ENCODE data around the gene GPRC5D. TPM values are rescaled to one million over a fixed set of nuclear protein-coding genes. Genes with fewer than 3 reads are reported as not detected.
A peak's percentile ranks its signal among the peaks of the same experiment; 100 is the strongest.

GPRC5D gene
- total and polyA plus RNA-seq, 9 donors = 0.21 to 0.81 (median 0.40) TPM; not detected in 2

DNA sequence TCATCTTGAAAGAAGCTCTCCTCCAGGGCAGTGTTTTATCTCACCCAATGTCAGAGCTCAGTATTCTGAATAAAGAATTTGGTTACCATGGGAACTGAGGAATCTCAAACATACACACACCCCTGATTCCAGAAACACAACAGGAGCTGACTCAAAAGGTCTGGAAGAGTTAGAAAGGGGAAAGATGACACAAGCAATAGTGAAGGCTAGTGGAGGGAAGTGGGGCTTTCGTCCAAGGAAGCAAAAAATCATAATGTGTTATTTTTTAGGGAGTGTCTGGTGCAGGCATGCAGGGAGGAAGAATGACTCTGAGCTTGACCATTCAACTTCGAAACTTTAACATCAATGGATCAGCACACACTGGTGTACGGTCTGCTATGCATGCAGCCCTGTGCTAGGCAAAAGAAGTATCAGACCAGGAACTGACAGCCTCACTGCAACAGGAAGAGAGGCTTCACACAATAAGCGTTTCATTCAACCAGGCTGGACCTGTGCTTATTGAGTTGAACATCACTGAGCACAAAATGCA is 27.8 kb upstream of the GPRC5D start:
- H3K36me3 ChIP-seq (ENCODE audit: control insufficient read depth, insufficient read depth, low read length) = peaks cover 16% of the 10 kb centered on the region
- no peaks in the 10 kb centered on the region for H3K27me3 ChIP-seq (ENCODE audit: control insufficient read depth, insufficient read depth, low read length)
- H3K9me3 ChIP-seq (replicated peaks; ENCODE audit: control insufficient read depth, low read depth, low read length) = no peaks in the 10 kb centered on the region
- H3K4me3 ChIP-seq (ENCODE audit: low read length) = no peak overlapping the region
- peak overlapping the region; percentile 90 for H3K27ac ChIP-seq (ENCODE audit: low read length)
- WGBS (ENCODE audit: insufficient coverage) = 30% methylated on average over 3 of the region's 4 CpGs
- peak; percentile 96 for DNase-seq
- H3K4me1 ChIP-seq (ENCODE audit: control insufficient read depth, insufficient read depth, low read length) = peaks cover 11% of the 10 kb centered on the region

GRCh38 chr12:12979126-12979525 is 27.2 kb upstream of the GPRC5D start:
- Histone ChIP-seq H3K27ac (ENCODE audit: low read length) (peak overlapping the region; percentile 90), H3K9me3 (replicated peaks; ENCODE audit: control insufficient read depth, low read depth, low read length) (no peaks in the 10 kb centered on the region), H3K36me3 (ENCODE audit: control insufficient read depth, insufficient read depth, low read length) (peaks cover 21% of the 10 kb centered on the region), H3K4me1 (ENCODE audit: control insufficient read depth, insufficient read depth, low read length) (peaks cover 11% of the 10 kb centered on the region), H3K27me3 (ENCODE audit: control insufficient read depth, insufficient read depth, low read length) (no peaks in the 10 kb centered on the region), H3K4me3 (ENCODE audit: low read length) (no peak overlapping the region)
- DNase-seq = peak; percentile 80
- WGBS (ENCODE audit: insufficient coverage) = no CpG with 5 or more reads among the region's 4 CpGs

DNA sequence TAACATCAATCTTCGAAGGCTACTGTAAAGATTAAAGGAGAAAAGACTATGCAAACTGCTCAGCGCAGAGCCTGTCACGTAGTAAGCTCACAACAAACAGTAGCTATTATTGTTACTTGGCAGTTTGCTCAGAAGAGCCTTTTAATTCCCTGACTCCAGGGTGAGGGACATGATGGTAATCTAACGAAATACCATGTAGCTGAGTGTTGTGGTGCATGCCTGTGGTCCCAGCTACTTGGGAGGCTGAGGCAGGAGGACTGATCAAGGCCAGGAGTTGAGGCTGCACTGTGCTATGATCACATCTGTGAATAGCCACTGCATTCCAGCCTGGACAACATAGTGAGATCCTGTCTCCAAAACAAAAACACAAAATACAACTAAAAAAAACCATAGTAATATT is 25.3 kb upstream of the GPRC5D start:
- Histone ChIP-seq H3K9me3 (replicated peaks; ENCODE audit: control insufficient read depth, low read depth, low read length) (peaks cover 7% of the 10 kb centered on the region), H3K27ac (ENCODE audit: low read length) (no peak overlapping the region), H3K4me1 (ENCODE audit: control insufficient read depth, insufficient read depth, low read length) (peaks cover 11% of the 10 kb centered on the region), H3K4me3 (ENCODE audit: low read length) (no peak overlapping the region), H3K36me3 (ENCODE audit: control insufficient read depth, insufficient read depth, low read length) (peaks cover 33% of the 10 kb centered on the region), H3K27me3 (ENCODE audit: control insufficient read depth, insufficient read depth, low read length) (no peaks in the 10 kb centered on the region)
- 94% methylated on average over 2 of the region's 4 CpGs for WGBS (ENCODE audit: insufficient coverage)
- no peak for DNase-seq

GRCh38 chr12:12976366-12976765 is 24.4 kb upstream of the GPRC5D start:
- H3K27me3 ChIP-seq (ENCODE audit: control insufficient read depth, insufficient read depth, low read length) = no peaks in the 10 kb centered on the region
- H3K4me1 ChIP-seq (ENCODE audit: control insufficient read depth, insufficient read depth, low read length) = peaks cover 11% of the 10 kb centered on the region
- peak; percentile 61 for DNase-seq
- 80% methylated on average over 1 of the region's 2 CpGs for WGBS (ENCODE audit: insufficient coverage)
- no peak overlapping the region for H3K4me3 ChIP-seq (ENCODE audit: low read length)
- H3K27ac ChIP-seq (ENCODE audit: low read length) = no peak overlapping the region
- peaks cover 7% of the 10 kb centered on the region for H3K9me3 ChIP-seq (replicated peaks; ENCODE audit: control insufficient read depth, low read depth, low read length)
- H3K36me3 ChIP-seq (ENCODE audit: control insufficient read depth, insufficient read depth, low read length) = peaks cover 36% of the 10 kb centered on the region

GRCh38 chr12:12975322-12976077 is 23.5 kb upstream of the GPRC5D start:
- no peaks in the 10 kb centered on the region for H3K27me3 ChIP-seq (ENCODE audit: control insufficient read depth, insufficient read depth, low read length)
- peak; percentile 28 for DNase-seq
- no peak overlapping the region for H3K4me3 ChIP-seq (ENCODE audit: low read length)
- H3K36me3 ChIP-seq (ENCODE audit: control insufficient read depth, insufficient read depth, low read length) = peaks cover 38% of the 10 kb centered on the region
- H3K27ac ChIP-seq (ENCODE audit: low read length) = peak overlapping the region; percentile 37
- peaks cover 7% of the 10 kb centered on the region for H3K4me1 ChIP-seq (ENCODE audit: control insufficient read depth, insufficient read depth, low read length)
- WGBS (ENCODE audit: insufficient coverage) = 68% methylated on average over 8 of the region's 14 CpGs
- peaks cover 7% of the 10 kb centered on the region for H3K9me3 ChIP-seq (replicated peaks; ENCODE audit: control insufficient read depth, low read depth, low read length)

DNA sequence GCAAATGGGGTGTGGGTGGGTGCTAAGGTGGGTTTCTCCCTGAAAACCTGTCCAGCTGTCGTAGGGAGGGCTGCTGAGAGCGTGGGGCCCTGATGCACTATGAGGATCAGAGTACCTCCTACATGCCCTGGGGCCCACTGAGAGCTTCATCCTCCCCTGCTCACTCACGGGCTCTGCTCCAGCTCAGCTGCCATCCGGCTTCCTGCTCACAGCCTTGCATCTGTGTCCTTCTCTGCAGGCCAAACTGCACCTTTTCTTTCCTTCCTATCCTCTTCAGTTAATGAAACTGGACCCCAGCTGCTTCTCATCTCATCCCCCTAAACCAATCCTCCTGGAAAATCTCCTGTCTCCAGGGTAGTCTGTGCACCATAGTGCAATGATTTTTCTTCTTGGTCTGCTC is 22.2 kb upstream of the GPRC5D start:
- DNase-seq = peak; percentile 17
- Histone ChIP-seq H3K36me3 (ENCODE audit: control insufficient read depth, insufficient read depth, low read length) (peaks cover 38% of the 10 kb centered on the region), H3K27ac (ENCODE audit: low read length) (no peak overlapping the region), H3K9me3 (replicated peaks; ENCODE audit: control insufficient read depth, low read depth, low read length) (peaks cover 7% of the 10 kb centered on the region), H3K4me3 (ENCODE audit: low read length) (no peak overlapping the region), H3K27me3 (ENCODE audit: control insufficient read depth, insufficient read depth, low read length) (no peaks in the 10 kb centered on the region), H3K4me1 (ENCODE audit: control insufficient read depth, insufficient read depth, low read length) (peaks cover 2% of the 10 kb centered on the region)
- WGBS (ENCODE audit: insufficient coverage) = 69% methylated on average over 3 of the region's 4 CpGs

DNA sequence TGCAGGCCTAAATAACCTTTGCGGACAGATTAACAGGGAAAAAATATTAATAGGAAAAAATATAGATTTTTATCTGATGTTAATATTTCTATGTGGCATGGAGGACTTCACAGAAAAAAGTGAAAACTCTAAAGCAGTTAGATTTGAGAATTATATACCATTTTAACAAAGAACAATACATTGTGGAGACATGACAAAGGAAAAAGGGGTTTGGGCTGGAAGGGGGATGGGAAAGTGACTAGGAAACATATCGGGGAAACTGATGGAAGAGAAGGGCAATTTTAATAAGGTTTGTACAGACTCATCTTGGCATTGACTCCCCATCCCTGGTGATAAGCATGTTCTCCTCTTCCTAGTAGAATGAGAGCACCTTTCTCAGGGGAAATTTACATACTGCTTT is 21.0 kb upstream of the GPRC5D start:
- Histone ChIP-seq H3K36me3 (ENCODE audit: control insufficient read depth, insufficient read depth, low read length) (peaks cover 36% of the 10 kb centered on the region), H3K4me1 (ENCODE audit: control insufficient read depth, insufficient read depth, low read length) (no peaks in the 10 kb centered on the region), H3K9me3 (replicated peaks; ENCODE audit: control insufficient read depth, low read depth, low read length) (peaks cover 7% of the 10 kb centered on the region), H3K4me3 (ENCODE audit: low read length) (no peak overlapping the region), H3K27ac (ENCODE audit: low read length) (no peak overlapping the region), H3K27me3 (ENCODE audit: control insufficient read depth, insufficient read depth, low read length) (no peaks in the 10 kb centered on the region)
- no peak for DNase-seq
- WGBS (ENCODE audit: insufficient coverage) = 100% methylated on average over 1 of the region's 2 CpGs

GRCh38 chr12:12965836-12966235 is 13.9 kb upstream of the GPRC5D start:
- 49% methylated on average over 3 of the region's 4 CpGs for WGBS (ENCODE audit: insufficient coverage)
- Histone ChIP-seq H3K4me1 (ENCODE audit: control insufficient read depth, insufficient read depth, low read length) (no peaks in the 10 kb centered on the region), H3K27ac (ENCODE audit: low read length) (no peak overlapping the region), H3K9me3 (replicated peaks; ENCODE audit: control insufficient read depth, low read depth, low read length) (no peaks in the 10 kb centered on the region), H3K36me3 (ENCODE audit: control insufficient read depth, insufficient read depth, low read length) (peaks cover 6% of the 10 kb centered on the region), H3K27me3 (ENCODE audit: control insufficient read depth, insufficient read depth, low read length) (no peaks in the 10 kb centered on the region), H3K4me3 (ENCODE audit: low read length) (no peak overlapping the region)
- no peak for DNase-seq

- no peak overlapping the region for H3K4me3 ChIP-seq (ENCODE audit: low read length)
- H3K36me3 ChIP-seq (ENCODE audit: control insufficient read depth, insufficient read depth, low read length) = peaks cover 6% of the 10 kb centered on the region
- no peak overlapping the region for H3K27ac ChIP-seq (ENCODE audit: low read length)
- DNase-seq = no peak
- H3K9me3 ChIP-seq (replicated peaks; ENCODE audit: control insufficient read depth, low read depth, low read length) = no peaks in the 10 kb centered on the region
- no peaks in the 10 kb centered on the region for H3K4me1 ChIP-seq (ENCODE audit: control insufficient read depth, insufficient read depth, low read length)
- 92% methylated on average over 3 of the region's 4 CpGs for WGBS (ENCODE audit: insufficient coverage)
- H3K27me3 ChIP-seq (ENCODE audit: control insufficient read depth, insufficient read depth, low read length) = no peaks in the 10 kb centered on the region
Measured at GRCh38 chr12:12964255-12964654, 12.3 kb upstream of the GPRC5D start.

DNA sequence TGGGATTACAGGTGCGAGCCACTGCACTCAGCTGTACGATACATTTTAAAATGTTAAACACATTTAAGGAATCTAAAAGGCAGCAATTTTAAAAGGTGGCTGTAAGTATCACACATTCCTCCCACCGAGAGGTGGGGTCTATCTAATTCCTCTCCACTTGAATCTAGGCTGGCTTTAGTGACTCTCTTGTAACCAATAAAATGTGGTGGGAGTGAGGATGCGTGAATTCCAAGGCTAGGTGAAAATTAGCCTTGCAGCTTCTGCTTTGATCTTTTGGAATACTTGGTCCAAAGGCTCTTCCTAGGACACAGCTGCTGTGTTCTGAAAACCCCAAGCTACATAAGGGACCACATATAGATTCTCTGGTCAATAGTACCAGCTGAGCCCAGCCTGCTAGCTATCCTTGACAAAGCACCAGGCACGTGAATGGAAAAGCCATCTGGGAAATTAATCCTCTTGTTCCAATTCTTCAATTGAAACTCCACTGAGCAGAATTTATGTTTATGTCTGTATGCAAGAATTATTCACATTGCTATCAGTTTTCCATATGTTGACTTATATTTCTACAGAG is 8.8 kb upstream of the GPRC5D start:
- H3K36me3 ChIP-seq (ENCODE audit: control insufficient read depth, insufficient read depth, low read length) = no peaks in the 10 kb centered on the region
- DNase-seq = no peak
- no peak overlapping the region for H3K4me3 ChIP-seq (ENCODE audit: low read length)
- 86% methylated on average over 1 of the region's 5 CpGs for WGBS (ENCODE audit: insufficient coverage)
- no peak overlapping the region for H3K27ac ChIP-seq (ENCODE audit: low read length)
- H3K4me1 ChIP-seq (ENCODE audit: control insufficient read depth, insufficient read depth, low read length) = no peaks in the 10 kb centered on the region
- no peaks in the 10 kb centered on the region for H3K9me3 ChIP-seq (replicated peaks; ENCODE audit: control insufficient read depth, low read depth, low read length)
- H3K27me3 ChIP-seq (ENCODE audit: control insufficient read depth, insufficient read depth, low read length) = no peaks in the 10 kb centered on the region
